ENCODE results near the gene HERC6.
"Not testable (repeated sequence)": the region's sequence is repeated elsewhere in the genome, so short reads cannot be mapped to it uniquely, and the experiment has no call there.

Gene HERC6

GRCh38 chr4:88443486-88443885 is 64.8 kb downstream of the HERC6 start:
- POLR2A ChIA-PET: no interaction called here
- peaks cover 0 to 21% (median 10%) of the 10 kb centered on the region in 4 experiments for H3K36me3 ChIP-seq (ENCODE audit: control insufficient read depth in 4 of 4, insufficient read depth in 4 of 4, low read length in 3 of 4)
- DNase-seq: no peak
- no peaks in the 10 kb centered on the region for H3K4me1 ChIP-seq (ENCODE audit: control extremely low read depth in 1 of 4, control insufficient read depth in 4 of 4, insufficient read depth in 4 of 4, low read length in 3 of 4)
- CTCF ChIA-PET: interaction anchor here (0.6 kb wide), 1 partner anchor 68 kb away, joined by 3 read pairs; no protein-coding TSS in a partner anchor
- WGBS (ENCODE audit: insufficient coverage): 100% methylated on average over 3 of the region's 5 CpGs
- no peak overlapping the region for H3K4me3 ChIP-seq (ENCODE audit: control insufficient read depth in 1 of 7, extremely low read depth in 1 of 7, insufficient read depth in 4 of 7, low read depth in 2 of 7, low read length in 6 of 7)
- H3K27ac ChIP-seq (ENCODE audit: insufficient read depth in 1 of 2, low read depth in 1 of 2, low read length in 2 of 2, poor library complexity in 1 of 2, severe bottlenecking in 2 of 2): no peak overlapping the region
- H3K9me3 ChIP-seq (ENCODE audit: control extremely low read depth in 1 of 5, control insufficient read depth in 4 of 5, insufficient read depth in 2 of 5, low read depth in 1 of 5, low read length in 4 of 5): peaks cover 0 to 9% (median 3%) of the 10 kb centered on the region in 5 experiments
- H3K27me3 ChIP-seq (replicated peaks in 2 of 5; ENCODE audit: control insufficient read depth in 4 of 5, insufficient read depth in 5 of 5, low read length in 4 of 5): no peaks in the 10 kb centered on the region

GRCh38 chr4:88445252-88445651 is 66.6 kb downstream of the HERC6 start:
- Histone ChIP-seq H3K27ac (ENCODE audit: insufficient read depth in 1 of 2, low read depth in 1 of 2, low read length in 2 of 2, poor library complexity in 1 of 2, severe bottlenecking in 2 of 2) (no peak overlapping the region), H3K4me1 (ENCODE audit: control extremely low read depth in 1 of 4, control insufficient read depth in 4 of 4, insufficient read depth in 4 of 4, low read length in 3 of 4) (no peaks in the 10 kb centered on the region), H3K36me3 (ENCODE audit: control insufficient read depth in 4 of 4, insufficient read depth in 4 of 4, low read length in 3 of 4) (peaks cover 0 to 21% (median 9%) of the 10 kb centered on the region in 4 experiments), H3K4me3 (ENCODE audit: control insufficient read depth in 1 of 7, extremely low read depth in 1 of 7, insufficient read depth in 4 of 7, low read depth in 2 of 7, low read length in 6 of 7) (no peak overlapping the region), H3K27me3 (replicated peaks in 2 of 5; ENCODE audit: control insufficient read depth in 4 of 5, insufficient read depth in 5 of 5, low read length in 4 of 5) (no peaks in the 10 kb centered on the region), H3K9me3 (ENCODE audit: control extremely low read depth in 1 of 5, control insufficient read depth in 4 of 5, insufficient read depth in 2 of 5, low read depth in 1 of 5, low read length in 4 of 5) (peaks cover 0 to 9% (median 3%) of the 10 kb centered on the region in 5 experiments)
- no CpG with 5 or more reads among the region's 4 CpGs for WGBS (ENCODE audit: insufficient coverage)
- ChIA-PET CTCF (interaction anchor here (1.8 to 4.3 kb wide), 2 partner anchors 8 to 11 kb away, joined by 5 to 20 read pairs; partner anchors contain the start of gene HERC5), POLR2A (interaction anchor here (0.6 kb wide), 1 partner anchor 17 kb away, joined by 7 read pairs; no protein-coding TSS in a partner anchor)
- DNase-seq: no peak

- no peak overlapping the region for H3K4me3 ChIP-seq (ENCODE audit: control insufficient read depth in 1 of 7, extremely low read depth in 1 of 7, insufficient read depth in 4 of 7, low read depth in 2 of 7, low read length in 6 of 7)
- 90% methylated on average over 3 of the region's 3 CpGs for WGBS (ENCODE audit: insufficient coverage)
- POLR2A ChIA-PET: no interaction called here
- H3K36me3 ChIP-seq (ENCODE audit: control insufficient read depth in 4 of 4, insufficient read depth in 4 of 4, low read length in 3 of 4): peaks cover 0 to 21% (median 7%) of the 10 kb centered on the region in 4 experiments
- CTCF ChIA-PET: interaction anchor here (0.6 to 4.3 kb wide), 3 partner anchors 9 to 187 kb away, joined by 4 to 20 read pairs (median 5); partner anchors contain the start of gene HERC5
- no peak overlapping the region for H3K27ac ChIP-seq (ENCODE audit: insufficient read depth in 1 of 2, low read depth in 1 of 2, low read length in 2 of 2, poor library complexity in 1 of 2, severe bottlenecking in 2 of 2)
- no peaks in the 10 kb centered on the region for H3K4me1 ChIP-seq (ENCODE audit: control extremely low read depth in 1 of 4, control insufficient read depth in 4 of 4, insufficient read depth in 4 of 4, low read length in 3 of 4)
- no peaks in the 10 kb centered on the region for H3K27me3 ChIP-seq (replicated peaks in 2 of 5; ENCODE audit: control insufficient read depth in 4 of 5, insufficient read depth in 5 of 5, low read length in 4 of 5)
- no peak for DNase-seq
- H3K9me3 ChIP-seq (ENCODE audit: control extremely low read depth in 1 of 5, control insufficient read depth in 4 of 5, insufficient read depth in 2 of 5, low read depth in 1 of 5, low read length in 4 of 5): peaks cover 0 to 9% (median 3%) of the 10 kb centered on the region in 5 experiments
These were observed 67.5 kb downstream of the HERC6 start for GRCh38 chr4:88446124-88446523.

GRCh38 chr4:88447371-88448095 is 68.9 kb downstream of the HERC6 start:
- H3K4me1 ChIP-seq (ENCODE audit: control extremely low read depth in 1 of 4, control insufficient read depth in 4 of 4, insufficient read depth in 4 of 4, low read length in 3 of 4): no peaks in the 10 kb centered on the region
- no peak overlapping the region for H3K27ac ChIP-seq (ENCODE audit: insufficient read depth in 1 of 2, low read depth in 1 of 2, low read length in 2 of 2, poor library complexity in 1 of 2, severe bottlenecking in 2 of 2)
- no peak for DNase-seq
- peaks cover 0 to 9% (median 3%) of the 10 kb centered on the region in 5 experiments for H3K9me3 ChIP-seq (ENCODE audit: control extremely low read depth in 1 of 5, control insufficient read depth in 4 of 5, insufficient read depth in 2 of 5, low read depth in 1 of 5, low read length in 4 of 5)
- 100% methylated on average over 4 of the region's 5 CpGs for WGBS (ENCODE audit: insufficient coverage)
- H3K4me3 ChIP-seq (ENCODE audit: control insufficient read depth in 1 of 7, extremely low read depth in 1 of 7, insufficient read depth in 4 of 7, low read depth in 2 of 7, low read length in 6 of 7): no peak overlapping the region
- H3K36me3 ChIP-seq (ENCODE audit: control insufficient read depth in 4 of 4, insufficient read depth in 4 of 4, low read length in 3 of 4): peaks cover 0 to 9% (median 4%) of the 10 kb centered on the region in 4 experiments
- H3K27me3 ChIP-seq (replicated peaks in 2 of 5; ENCODE audit: control insufficient read depth in 4 of 5, insufficient read depth in 5 of 5, low read length in 4 of 5): no peaks in the 10 kb centered on the region
- ChIA-PET POLR2A (no interaction called here), CTCF (interaction anchor here (4.3 kb wide), 1 partner anchor 9 kb away, joined by 20 read pairs; the partner anchor contains the start of gene HERC5)

GRCh38 chr4:88448211-88448765 is 69.6 kb downstream of the HERC6 start:
- H3K4me1 ChIP-seq (ENCODE audit: control extremely low read depth in 1 of 4, control insufficient read depth in 4 of 4, insufficient read depth in 4 of 4, low read length in 3 of 4); H3K27ac ChIP-seq (ENCODE audit: insufficient read depth in 1 of 2, low read depth in 1 of 2, low read length in 2 of 2, poor library complexity in 1 of 2, severe bottlenecking in 2 of 2); POLR2A ChIA-PET; H3K36me3 ChIP-seq (ENCODE audit: control insufficient read depth in 4 of 4, insufficient read depth in 4 of 4, low read length in 3 of 4); H3K27me3 ChIP-seq (replicated peaks in 2 of 5; ENCODE audit: control insufficient read depth in 4 of 5, insufficient read depth in 5 of 5, low read length in 4 of 5); H3K9me3 ChIP-seq (ENCODE audit: control extremely low read depth in 1 of 5, control insufficient read depth in 4 of 5, insufficient read depth in 2 of 5, low read depth in 1 of 5, low read length in 4 of 5); DNase-seq; H3K4me3 ChIP-seq (ENCODE audit: control insufficient read depth in 1 of 7, extremely low read depth in 1 of 7, insufficient read depth in 4 of 7, low read depth in 2 of 7, low read length in 6 of 7): not testable (repeated sequence)
- CTCF ChIA-PET: interaction anchor here (4.3 kb wide), 1 partner anchor 8 kb away, joined by 20 read pairs; the partner anchor contains the start of gene HERC5
- WGBS (ENCODE audit: insufficient coverage): 90% methylated on average over 4 of the region's 7 CpGs

GRCh38 chr4:88448889-88449288 is 70.2 kb downstream of the HERC6 start:
- H3K27me3 ChIP-seq (replicated peaks in 2 of 5; ENCODE audit: control insufficient read depth in 4 of 5, insufficient read depth in 5 of 5, low read length in 4 of 5): no peaks in the 10 kb centered on the region
- DNase-seq: no peak
- no peak overlapping the region for H3K27ac ChIP-seq (ENCODE audit: insufficient read depth in 1 of 2, low read depth in 1 of 2, low read length in 2 of 2, poor library complexity in 1 of 2, severe bottlenecking in 2 of 2)
- H3K4me1 ChIP-seq (ENCODE audit: control extremely low read depth in 1 of 4, control insufficient read depth in 4 of 4, insufficient read depth in 4 of 4, low read length in 3 of 4): no peaks in the 10 kb centered on the region
- H3K4me3 ChIP-seq (ENCODE audit: control insufficient read depth in 1 of 7, extremely low read depth in 1 of 7, insufficient read depth in 4 of 7, low read depth in 2 of 7, low read length in 6 of 7): no peak overlapping the region
- CTCF ChIA-PET: interaction anchor here (4.3 kb wide), 1 partner anchor 7 kb away, joined by 20 read pairs; the partner anchor contains the start of gene HERC5
- H3K36me3 ChIP-seq (ENCODE audit: control insufficient read depth in 4 of 4, insufficient read depth in 4 of 4, low read length in 3 of 4): peaks cover 0 to 3% (median 0%) of the 10 kb centered on the region in 4 experiments
- POLR2A ChIA-PET: no interaction called here
- H3K9me3 ChIP-seq (ENCODE audit: control extremely low read depth in 1 of 5, control insufficient read depth in 4 of 5, insufficient read depth in 2 of 5, low read depth in 1 of 5, low read length in 4 of 5): no peaks in the 10 kb centered on the region

GRCh38 chr4:88449290-88449689 is 70.6 kb downstream of the HERC6 start:
- no peak for DNase-seq
- Histone ChIP-seq H3K27ac (ENCODE audit: insufficient read depth in 1 of 2, low read depth in 1 of 2, low read length in 2 of 2, poor library complexity in 1 of 2, severe bottlenecking in 2 of 2) (no peak overlapping the region), H3K4me1 (ENCODE audit: control extremely low read depth in 1 of 4, control insufficient read depth in 4 of 4, insufficient read depth in 4 of 4, low read length in 3 of 4) (no peaks in the 10 kb centered on the region), H3K27me3 (replicated peaks in 2 of 5; ENCODE audit: control insufficient read depth in 4 of 5, insufficient read depth in 5 of 5, low read length in 4 of 5) (no peaks in the 10 kb centered on the region), H3K36me3 (ENCODE audit: control insufficient read depth in 4 of 4, insufficient read depth in 4 of 4, low read length in 3 of 4) (peaks cover 0 to 3% (median 0%) of the 10 kb centered on the region in 4 experiments), H3K9me3 (ENCODE audit: control extremely low read depth in 1 of 5, control insufficient read depth in 4 of 5, insufficient read depth in 2 of 5, low read depth in 1 of 5, low read length in 4 of 5) (no peaks in the 10 kb centered on the region), H3K4me3 (ENCODE audit: control insufficient read depth in 1 of 7, extremely low read depth in 1 of 7, insufficient read depth in 4 of 7, low read depth in 2 of 7, low read length in 6 of 7) (no peak overlapping the region)
- ChIA-PET POLR2A (no interaction called here), CTCF (interaction anchor here (4.3 kb wide), 1 partner anchor 7 kb away, joined by 20 read pairs; the partner anchor contains the start of gene HERC5)
